GM15510 (cell line): Measurements from ENCODE around the gene GRID1.

Experiments used
- POLR2A ChIP-seq: IDR thresholded peaks from 3 replicates; pipeline ENCODE4 v1.6.1; 2011; ENCODE audit warnings: borderline replicate concordance; ENCODE audit not compliant: insufficient read length; ENCODE audit errors: extremely low read depth

GRID1 gene

DNA sequence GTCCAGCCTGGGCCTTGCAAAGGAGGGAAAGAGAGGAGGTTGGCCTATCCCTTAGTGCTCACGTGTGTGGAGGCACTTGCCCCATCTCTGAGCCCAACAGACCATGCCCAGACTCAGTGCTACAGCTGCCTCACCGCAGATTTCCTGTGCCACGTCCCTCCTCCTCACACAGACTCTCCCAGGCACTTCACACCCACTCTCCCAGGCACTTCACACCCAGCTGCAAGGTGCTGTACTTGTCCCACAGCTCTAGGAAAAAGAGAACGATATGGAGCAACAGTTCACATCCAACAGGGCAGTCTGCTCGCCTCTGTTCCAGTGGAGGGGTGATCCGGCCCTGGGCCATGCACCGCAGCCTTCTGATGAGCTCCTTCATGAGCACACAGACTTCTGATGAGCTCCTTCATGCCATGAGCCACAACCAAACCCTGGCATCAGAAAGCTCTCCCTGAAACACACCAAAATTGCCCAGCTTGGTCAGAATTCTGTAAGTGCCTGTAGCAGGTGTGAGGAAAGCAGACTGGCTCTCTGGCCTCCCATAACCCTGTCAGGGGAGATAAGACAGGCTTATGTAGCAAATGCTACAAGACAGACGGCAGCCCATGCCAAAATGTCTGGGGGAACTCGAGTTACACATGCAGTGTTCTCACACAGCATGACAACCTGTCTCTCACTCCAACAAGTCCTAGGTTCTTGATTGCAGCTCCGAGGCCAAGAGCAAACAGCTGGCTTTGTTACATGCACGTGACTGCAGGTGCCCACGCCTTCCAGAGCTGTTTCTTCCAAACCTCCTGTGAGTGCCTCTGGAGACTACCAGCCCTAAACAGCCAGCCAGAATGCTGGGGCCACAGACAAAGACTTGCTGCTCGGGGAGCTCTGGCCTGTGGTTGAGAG is 348.5 kb downstream of the GRID1 start:
- TF ChIP-seq POLR2A, result no peak

DNA sequence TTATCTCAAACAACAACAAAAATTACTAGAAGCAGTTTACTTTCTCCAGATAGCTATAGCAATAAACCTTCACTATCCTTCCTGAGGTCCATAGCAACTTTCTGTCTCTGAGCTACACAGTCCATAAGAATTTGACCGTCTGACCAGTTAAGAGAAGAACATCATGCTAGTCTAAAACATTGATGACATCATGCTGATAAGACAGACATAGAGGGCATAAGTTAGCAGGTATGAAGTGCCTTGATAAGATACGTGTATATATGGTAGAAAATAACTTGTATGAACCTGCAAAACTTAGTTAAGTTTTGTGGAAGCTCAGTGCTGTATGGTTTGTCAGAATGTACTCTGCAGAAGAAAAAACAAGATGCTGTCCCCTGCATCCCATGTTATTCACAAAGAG is 353.0 kb downstream of the GRID1 start:
- TF ChIP-seq POLR2A, result no peak

DNA sequence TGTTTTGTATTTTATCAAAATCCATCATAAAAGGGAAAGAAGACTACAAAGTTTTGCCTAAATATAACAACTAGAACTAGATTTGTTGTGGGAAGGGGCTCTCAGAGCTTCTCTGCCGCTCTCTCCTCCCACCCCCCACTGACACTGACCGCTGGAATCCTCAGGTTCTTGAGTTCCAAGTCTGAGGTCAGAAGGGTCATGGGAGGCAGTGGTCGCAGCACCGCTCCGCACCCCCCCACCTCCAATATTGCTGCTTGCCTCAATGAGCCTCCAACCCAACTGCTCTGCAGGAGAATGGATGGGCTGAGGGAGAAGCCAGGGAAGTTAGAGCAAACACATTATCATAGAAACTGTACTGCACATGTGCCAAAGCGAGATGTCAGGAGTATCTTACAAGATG is 359.4 kb downstream of the GRID1 start:
- TF ChIP-seq POLR2A, result no peak

DNA sequence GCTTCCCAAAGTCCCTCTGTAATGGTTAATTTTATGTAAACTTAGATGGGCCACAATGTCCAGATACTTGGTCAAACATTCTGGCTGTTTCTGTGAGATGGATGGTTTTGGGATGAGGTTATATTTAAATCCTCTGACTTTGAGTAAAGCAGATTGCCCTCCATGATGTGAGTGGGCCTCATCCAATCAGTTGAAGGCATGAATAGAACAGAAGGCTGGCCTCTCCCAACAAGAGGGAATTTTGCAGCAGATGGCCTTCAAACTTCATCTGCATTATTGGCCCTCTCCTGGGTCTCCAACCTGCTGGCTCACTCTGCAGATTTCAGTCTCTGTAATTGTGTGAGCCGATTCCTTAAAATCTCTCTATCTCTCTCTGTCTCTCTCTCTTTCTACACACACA is 362.3 kb downstream of the GRID1 start:
- no peak for TF ChIP-seq POLR2A

DNA sequence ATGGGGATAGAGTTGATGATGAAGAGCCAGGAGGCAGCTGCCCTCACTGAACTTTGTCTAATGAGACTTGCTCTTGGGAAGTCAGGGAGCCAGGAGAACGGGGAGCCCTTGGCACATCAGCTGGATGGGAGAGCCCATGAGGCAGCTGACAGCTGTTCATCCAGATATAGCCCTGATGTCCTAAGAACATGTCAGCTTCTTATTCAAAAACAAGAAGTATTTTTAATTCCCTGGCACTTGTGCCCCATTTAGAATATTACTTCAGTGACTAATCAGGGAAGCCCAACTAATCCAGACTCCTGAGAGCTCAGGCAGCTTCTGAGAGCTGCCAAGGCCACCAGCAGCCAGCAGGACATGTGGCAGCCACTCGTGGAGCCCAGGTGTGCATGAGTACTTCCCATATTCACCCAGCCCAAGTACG is 363.4 kb downstream of the GRID1 start:
- TF ChIP-seq POLR2A, result no peak

DNA sequence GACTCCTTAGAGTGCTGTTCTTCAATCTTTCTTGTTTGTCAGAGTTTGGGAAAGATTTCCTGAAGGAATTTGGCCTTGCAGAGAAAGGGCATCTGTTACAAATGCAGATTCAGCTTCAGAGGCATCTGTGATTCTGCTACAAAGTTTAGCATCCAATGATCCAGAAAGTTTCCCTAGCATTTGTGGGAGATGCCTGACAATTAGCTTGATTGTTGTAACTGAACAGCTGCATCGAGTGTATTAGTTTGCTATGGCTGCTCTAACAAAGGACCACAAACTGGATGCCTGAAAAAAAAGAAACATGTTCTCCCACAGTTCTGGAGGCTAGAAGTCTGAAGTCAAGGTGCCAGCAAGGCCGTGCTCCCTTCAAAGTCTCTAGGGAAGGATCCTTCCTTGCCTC is 365.1 kb downstream of the GRID1 start:
- TF ChIP-seq POLR2A, result no peak

DNA sequence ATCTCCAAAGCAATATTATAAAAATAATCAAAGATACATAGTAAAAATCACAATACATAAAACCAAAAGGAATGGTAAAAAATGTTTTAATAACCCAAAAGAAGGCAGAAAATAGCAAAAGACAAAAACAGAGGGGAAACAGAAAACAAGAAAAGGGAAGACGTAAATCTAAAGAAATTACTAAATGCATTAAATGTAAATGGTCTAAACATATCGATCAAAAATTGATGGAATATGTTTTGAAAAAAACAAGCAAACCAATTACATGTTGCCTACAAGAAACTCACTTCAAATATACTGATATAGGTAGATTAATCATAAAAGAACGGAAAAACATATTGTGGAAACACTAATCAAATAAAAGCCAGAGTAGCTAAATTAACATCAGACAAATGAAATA is 369.1 kb downstream of the GRID1 start:
- TF ChIP-seq POLR2A, result no peak

DNA sequence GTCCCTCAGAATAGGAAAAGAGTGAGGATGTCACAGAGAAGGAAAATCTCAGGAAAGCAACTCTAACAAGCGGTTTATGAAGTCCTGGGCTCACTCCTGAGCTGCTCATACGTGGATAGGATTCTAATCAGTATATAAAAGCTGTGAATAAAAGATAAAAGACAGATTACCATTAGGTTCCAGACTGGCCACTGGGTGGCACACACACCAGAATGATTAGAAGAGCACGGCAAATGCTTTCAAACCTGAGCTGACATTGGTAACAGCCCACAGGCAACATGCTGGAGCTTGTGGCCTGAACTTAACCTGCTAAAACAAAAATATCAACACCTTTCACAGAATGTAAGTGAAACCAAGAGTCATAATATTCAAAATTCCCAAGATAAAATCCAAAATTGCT is 370.8 kb downstream of the GRID1 start:
- TF ChIP-seq POLR2A, result no peak

DNA sequence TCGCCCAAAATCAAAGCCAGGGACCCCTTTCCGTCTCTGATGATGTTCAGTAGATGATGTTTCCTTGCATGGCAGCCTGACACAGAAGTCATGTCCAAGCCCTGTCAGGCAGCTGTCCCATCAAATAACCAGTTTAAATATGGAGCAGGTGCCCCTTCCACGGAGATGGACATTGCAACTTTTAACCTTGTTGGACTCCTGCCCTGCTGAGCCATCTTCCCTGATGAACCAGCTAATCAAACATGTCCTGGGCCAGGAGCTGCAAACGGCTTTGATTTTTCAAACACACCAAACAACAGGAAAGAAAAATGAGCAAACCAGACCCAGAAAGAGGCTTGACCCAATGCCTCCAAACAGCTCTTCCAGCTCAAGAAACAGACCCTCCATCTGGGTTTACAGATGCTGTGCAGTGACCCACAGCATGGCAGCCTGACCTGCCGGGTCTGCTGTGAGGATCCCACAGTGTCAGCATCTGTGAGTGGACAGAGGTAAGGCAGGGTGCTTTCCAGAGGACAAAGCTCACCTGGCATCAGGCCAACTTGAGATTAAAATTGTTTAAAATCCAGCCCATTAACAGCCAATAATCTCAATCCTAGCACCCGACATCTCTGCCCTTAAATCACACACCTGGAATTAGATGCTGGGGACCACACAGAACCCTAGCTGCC is 372.6 kb downstream of the GRID1 start:
- TF ChIP-seq POLR2A, result no peak

DNA sequence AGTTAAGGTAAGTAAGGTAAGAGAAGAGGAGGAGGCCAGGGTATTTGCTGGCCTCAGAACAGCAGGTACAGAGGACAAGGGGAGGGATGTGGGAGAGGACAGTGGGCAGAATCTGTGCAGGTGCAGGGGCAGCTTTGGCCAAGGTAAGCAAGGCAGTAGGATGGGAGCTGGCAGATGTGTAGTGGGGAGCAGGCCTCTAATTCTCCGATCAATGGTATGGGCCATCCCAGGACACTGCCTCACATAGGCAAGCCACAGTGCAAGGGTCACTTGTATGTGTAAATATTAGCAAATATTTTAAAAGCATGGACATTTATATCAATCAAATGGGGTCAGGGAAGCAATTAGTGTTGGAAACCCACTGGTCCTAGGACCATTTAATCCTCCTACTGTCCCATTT is 373.5 kb downstream of the GRID1 start:
- no peak for TF ChIP-seq POLR2A

DNA sequence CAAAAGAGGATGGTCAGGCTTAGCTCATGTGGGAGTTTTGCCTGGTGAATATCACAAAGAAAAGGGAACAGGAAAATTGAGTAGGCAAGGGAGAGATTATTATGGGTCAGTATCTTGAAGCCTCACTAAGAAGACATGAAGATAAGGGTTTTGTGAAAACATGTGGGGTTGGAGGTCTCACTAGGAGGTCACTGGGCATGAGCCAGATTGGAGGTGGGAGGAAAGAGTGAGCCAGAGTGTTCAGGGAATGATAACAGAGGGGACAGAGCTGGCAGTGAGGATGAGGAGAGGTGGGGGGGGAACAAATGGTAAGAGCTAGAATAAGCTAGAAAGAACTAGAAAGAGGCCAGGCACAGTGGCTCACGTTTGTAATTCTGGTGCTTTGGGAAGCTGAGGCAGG is 374.3 kb downstream of the GRID1 start:
- no peak for TF ChIP-seq POLR2A

DNA sequence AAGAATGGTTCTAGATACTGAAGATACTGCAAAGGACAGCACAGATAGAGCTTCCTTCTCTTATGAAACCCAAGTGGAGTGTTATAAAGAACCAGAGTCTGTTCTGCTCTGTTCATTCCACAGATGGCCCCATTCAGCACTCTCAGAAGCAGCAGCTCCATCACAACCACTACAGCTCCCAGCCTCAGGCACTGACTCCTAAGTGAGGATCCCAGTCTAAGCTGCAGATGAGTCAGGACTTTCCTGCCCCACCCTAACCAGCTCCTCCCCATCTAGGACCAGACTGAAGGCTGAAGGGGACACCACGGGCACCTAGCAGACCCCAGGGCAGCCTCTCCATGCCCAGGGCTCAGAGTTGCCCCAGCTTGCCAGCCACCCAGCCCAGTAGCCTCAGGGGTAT is 379.8 kb downstream of the GRID1 start:
- no peak for TF ChIP-seq POLR2A

DNA sequence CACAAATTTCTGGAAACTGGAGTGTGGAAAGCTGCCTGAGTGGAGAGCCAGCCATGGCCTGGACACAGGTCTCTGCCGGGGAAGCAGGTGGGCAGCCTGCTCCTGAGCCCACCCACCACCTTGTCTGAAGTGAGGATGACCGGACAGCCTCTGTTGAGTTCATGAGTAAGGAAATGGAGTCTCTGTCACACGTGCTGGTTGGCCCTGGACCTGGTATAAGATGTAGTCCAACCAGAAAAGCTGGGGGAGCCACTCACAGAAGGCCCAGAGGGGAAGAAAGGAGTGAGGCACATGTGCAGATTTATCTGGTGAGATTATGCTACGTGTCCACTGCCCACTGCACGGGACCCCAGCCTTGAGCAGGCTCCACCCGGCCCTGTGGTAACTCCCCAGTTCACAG is 383.5 kb downstream of the GRID1 start:
- no peak for TF ChIP-seq POLR2A

DNA sequence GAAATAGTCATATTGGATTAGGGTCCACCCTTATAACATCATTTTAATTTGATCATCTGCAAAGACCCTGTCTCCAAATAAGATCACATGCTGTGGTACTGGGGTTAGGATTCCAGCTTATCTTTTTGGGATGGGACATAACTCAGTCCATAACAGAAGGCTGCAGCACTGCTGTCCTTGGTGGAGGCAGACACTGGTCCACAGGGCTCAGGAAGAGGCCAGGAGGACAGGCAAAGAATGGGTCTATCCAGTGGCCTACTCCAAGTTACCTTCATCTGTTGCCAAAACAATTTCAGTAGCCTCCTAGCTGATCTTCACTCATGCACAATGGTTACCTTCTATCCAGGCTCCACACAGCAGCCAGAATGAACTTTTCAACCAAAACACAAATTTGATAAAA is 387.0 kb downstream of the GRID1 start:
- TF ChIP-seq POLR2A, result no peak

DNA sequence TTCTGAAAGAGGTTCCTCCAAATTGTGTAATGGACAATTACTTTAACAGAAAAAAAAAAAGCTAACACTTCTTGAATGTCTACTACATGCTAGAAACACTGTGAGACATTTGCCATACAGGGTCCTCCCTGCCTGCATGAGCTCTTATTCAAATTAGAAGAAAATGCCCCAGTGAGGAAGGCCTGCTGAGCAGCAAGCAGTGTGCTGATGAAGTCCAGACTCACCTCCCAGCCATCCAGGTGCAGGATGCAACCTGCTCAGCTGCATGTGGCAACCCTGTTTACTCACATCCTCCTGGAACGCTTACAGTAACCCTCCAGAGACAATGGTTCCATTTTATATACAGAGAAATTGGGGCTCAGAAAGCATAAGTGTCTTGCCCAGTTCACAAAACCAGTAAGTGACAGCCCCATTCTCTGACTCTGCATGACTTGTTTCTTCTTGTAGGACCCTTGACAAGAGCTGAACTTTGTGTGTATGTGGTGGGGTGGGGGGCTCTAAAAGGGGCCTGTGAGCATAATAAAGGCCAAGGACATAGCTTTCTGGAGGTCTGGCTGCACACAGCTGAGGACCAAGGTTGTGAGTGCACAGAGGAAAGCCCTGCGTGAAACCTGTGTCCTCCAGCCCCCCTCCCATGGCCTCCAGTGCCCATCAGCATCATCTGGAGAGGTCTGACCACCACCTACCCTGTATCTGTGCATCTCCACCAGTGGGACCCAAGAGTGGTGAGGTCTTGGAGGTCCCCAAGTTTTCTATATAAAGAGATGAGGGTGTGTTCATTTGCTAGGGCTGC is 387.8 kb downstream of the GRID1 start:
- no peak for TF ChIP-seq POLR2A

DNA sequence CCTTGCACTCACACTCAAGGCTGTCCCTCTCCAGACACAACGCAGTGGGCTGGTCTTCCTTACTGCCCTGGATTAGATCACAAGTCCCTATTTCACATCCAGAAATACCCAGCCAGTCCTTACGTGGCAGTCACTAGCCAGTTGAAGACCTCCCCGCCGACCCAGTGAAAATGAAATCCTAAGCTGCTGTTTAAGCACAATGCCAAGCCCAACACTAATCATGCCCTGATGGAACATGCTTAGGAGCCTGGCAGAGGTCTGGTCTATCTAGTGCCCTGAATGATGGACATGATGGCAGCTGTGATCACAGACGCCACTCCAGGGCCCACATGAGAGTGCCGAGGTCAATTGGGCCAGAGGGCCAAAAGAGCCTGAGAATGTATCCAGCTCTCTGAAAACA is 389.0 kb downstream of the GRID1 start:
- no peak for TF ChIP-seq POLR2A

DNA sequence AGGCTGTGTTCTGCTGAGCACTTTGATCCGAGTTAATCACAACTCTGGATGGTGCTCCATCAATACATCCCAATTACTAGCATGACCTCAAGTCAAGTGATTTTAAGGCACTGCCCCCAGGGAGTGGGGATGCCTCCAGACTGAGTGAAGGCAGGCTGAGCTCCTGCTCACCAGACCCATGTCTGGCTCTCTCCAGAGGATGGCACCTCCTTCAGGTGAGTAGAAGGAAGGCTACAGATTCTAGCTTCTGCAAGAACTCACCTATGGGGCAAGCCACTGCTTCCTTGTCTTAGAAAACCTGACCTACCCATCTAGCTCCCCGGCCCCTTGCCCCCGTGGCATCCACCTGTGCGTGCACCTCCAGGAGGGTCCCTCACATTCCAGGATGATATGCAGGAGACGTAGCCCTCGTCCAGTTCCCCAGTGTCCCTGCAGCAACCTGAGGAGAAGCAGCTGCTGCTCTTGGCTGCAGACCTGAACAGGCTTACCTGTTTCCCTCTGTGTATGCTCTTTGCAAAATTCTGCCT is 390.3 kb downstream of the GRID1 start:
- TF ChIP-seq POLR2A, result no peak
